T-helper 2 cell treated with Interferon-gamma antibody and Interleukin-4, amounts not matched to agents 100 ng/mL and 5 ng/mL, for 36 hours (primary cell): ENCODE results near the gene SEPSECS. TPM values are rescaled to one million over a fixed set of nuclear protein-coding genes. Genes with fewer than 3 reads are reported as not detected.

Experiments
- intact Hi-C: fragments of 100-400 bp; cut with micrococcal nuclease; formaldehyde crosslinking; loops from one replicate; pipeline ENCODE4 v1.15.1; 2023
- total RNA-seq: library from RNA; stranded (reverse); gene quantifications from 2 replicates; pipeline ENCODE4 v1.2.3, GENCODE V29; 2022

Gene SEPSECS
- total RNA-seq, 1 donor from 2014 or later: 12.0 TPM

- intact Hi-C loops: loop anchor here (1.0 kb wide), 1 partner anchor 14 kb away; no protein-coding TSS in a partner anchor
Observed at GRCh38 chr4:25158817-25159216, 1.4 kb downstream of the SEPSECS start.

DNA sequence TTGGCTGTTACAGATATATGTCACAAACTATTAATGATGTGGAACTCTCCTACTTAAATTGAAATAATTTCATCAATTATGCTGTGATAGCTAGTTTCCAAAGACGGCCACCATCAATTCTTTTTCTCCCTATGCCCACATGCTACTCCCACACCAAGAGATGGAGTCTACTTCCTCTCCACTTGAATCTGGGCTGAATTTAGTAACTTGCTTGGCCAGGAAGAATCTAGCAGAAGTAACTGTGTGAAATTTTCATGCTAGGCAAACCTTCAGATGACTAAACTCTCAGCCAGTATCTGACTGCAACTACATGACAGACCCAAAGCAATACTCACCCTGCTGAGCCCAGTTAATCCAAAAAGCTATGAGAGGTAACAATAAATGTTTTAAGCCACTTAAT is 3.2 kb downstream of the SEPSECS start:
- intact Hi-C loops: no loop called here

- intact Hi-C loops: no loop called here
Observed at GRCh38 chr4:25155947-25156346, 4.3 kb downstream of the SEPSECS start.

DNA sequence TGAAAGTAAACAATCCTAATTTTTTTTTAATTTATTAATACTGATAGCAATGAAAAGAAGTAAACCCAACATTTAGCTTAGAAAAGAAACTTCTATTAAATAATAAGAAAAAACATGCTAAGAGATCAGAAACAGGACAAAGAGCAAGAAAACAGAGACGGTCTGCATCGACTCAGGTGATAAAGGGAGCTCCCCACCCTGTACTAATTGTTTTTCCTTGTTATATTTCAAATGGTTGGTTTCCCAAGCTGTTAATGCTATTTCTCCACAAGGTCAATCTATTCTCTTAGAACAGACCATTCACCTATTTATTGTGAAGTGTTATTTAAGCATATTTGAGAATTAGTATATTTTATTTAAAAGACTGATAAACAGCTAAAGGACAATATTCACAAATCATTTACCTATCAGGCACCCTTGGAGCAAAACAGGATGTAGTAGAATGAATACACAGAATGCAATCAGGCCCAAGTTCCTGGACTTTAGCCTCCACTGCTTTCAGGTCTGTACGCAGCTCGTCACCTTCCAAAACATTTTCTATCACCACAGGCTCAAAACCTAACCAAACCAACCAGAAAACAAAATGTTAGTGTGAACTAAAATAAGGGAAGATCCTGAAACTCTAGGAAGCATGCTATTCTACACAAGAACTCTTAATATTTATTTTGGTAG is 5.5 kb downstream of the SEPSECS start:
- intact Hi-C loops: no loop called here

GRCh38 chr4:25146076-25146475 is 14.2 kb downstream of the SEPSECS start:
- intact Hi-C loops: no loop called here

GRCh38 chr4:25144870-25145481 is 15.3 kb downstream of the SEPSECS start:
- intact Hi-C loops: loop anchor here (1.0 kb wide), 2 partner anchors 14 to 165 kb away; no protein-coding TSS in a partner anchor

DNA sequence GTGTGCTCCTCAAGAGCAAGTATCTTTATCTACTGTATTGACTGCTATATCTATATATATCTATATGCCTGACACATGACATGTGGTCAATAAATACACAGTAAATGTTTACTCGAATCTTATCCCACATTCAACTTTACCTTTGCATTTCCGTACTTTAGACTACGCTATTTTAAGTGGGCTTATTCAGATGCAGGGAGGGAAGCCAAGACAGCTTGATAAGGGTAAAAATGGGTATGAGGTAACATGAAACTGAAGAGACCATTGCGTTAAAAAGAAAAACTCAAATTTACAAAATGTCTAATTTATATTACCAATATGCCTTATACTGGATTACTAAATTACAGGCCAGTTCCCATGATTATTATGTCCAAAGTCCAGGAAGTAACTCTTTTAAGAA is 17.8 kb downstream of the SEPSECS start:
- intact Hi-C loops: no loop called here

DNA sequence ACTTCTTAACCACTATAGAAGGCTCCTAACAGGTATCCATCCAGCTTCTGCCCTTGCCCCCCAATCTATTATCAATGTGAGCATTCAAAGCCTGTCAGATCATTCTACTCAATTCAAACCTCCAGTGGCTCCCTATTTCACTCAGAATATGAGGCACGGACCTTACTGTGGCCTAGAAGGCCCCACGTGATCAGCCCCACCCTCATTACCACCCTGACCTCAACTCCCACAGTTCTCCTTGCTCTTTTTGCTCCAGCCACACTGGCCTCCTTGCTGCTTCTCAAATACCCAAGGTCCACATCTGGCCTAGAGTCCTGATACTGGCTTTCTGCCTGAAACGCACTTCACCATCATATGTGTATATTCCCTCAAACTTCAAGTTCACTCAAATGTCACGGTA is 18.7 kb downstream of the SEPSECS start:
- intact Hi-C loops: no loop called here

GRCh38 chr4:25133132-25133531 is 27.1 kb downstream of the SEPSECS start:
- intact Hi-C loops: no loop called here

DNA sequence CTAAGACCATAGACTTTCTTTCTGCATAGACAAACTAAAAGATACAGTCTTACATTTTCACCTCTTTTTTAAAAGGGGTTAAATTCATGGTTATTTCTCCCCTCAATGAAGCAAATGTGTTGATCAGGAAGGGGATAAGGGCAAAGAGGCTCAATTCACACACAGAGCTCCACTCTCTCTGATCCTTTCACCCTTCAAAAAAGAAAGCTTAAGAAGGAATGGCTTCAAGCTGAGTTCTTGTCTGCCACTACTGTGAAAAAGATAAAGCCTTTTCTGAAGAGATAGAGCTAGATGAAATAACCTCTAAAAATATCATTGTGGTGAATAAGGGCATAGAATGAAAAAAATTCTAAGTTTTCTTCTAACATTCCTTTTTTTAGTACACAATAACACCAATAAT is 28.3 kb downstream of the SEPSECS start:
- intact Hi-C loops: no loop called here

DNA sequence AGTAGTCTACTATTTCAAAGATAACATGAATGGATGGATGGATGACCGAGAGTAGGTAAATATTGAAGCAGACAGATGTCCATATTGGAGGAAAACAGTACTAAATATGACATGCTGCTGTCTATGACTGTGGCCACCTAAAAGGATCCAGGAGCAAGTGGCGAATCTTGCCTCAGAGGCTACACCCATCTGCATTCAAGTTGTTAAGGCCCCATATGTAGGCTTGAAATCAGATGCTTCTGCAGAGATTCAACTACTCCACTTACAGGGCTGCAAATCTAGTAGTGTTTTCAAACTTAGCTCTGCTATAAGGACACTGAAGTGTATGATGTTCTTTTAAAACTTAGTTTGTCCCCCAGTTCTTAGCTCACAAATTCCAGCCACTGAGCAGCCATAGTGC is 28.9 kb downstream of the SEPSECS start:
- intact Hi-C loops: no loop called here

GRCh38 chr4:25129917-25130316 is 30.3 kb downstream of the SEPSECS start:
- intact Hi-C loops: no loop called here

DNA sequence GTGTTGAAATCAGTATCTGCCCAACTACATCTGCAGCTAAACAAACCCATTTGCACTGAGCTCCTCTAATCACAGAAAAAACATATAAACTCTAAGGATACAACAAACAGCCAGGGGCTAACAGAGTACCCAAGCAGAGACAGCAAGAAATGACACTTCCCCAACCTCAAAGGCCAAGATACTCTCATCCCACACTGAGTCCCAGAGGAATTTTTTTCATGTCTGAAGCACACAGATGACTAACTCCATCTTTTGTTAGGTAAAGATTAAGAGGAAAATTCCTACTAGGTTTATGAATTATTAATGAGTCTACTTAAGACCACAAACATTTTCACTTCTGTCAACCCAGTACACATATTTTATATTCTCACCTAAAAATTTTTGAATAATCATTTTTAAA is 31.6 kb downstream of the SEPSECS start:
- intact Hi-C loops: no loop called here

- intact Hi-C loops: no loop called here
Observed at GRCh38 chr4:25123236-25123635, 37.0 kb downstream of the SEPSECS start.

- intact Hi-C loops: no loop called here
Observed at GRCh38 chr4:25120146-25120940, 39.9 kb downstream of the SEPSECS start.

DNA sequence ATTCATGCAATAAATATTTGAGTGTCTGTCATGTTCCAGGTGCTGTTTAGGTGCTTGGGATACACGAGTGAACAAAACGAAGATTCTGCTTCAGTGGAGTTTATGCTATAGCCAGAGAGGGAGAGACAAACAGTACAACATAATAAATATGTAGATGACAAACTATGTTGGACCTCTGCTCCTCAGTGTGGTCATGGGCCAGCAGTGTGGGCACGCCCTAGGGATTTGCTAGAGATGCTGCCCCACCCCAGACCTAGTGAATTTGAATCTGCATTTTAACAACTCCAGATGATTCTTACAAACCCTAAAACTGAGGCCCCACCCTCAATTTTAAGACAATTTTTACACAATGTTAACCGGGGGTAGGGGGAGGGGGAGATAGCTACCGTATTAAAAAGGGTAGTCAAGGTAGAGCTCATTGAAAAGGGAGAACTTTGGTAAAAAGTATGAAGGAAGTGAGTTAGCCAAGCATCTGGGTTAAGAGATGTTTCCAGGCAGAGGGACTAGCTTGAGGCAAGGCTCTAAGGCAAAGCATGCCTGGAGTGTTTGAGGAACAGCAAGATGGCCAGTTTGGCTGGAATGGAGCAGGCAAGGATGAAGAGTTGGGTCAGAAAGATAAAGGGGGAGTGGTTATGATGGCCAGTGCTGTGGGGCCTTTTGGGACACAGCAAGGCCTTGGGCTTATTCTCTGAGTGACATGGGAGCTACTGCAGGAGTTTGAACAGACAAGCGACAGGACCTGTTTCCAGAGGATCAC is 42.4 kb downstream of the SEPSECS start:
- intact Hi-C loops: no loop called here

DNA sequence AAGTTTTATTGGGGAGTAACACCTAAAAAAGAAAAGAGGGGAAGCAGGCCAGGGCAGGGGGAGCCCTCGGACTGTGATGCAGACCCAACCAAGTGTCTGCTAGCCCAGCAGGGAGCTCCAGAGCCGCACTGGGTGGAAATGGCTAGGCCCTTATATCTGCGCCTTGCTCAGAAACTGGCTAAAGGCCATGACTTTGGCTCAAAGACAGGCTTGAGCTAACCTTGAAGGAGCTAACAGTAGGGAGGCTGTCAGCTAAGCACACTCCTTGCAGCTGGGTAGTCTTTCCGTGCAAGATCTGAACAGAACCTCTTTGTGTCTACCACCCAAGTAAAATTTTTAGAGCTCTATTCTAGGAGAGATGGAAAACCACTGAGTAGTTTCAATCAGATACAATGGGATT is 43.0 kb downstream of the SEPSECS start:
- intact Hi-C loops: no loop called here

- intact Hi-C loops: no loop called here
Observed at GRCh38 chr4:25113915-25114904, 46.0 kb downstream of the SEPSECS start.

DNA sequence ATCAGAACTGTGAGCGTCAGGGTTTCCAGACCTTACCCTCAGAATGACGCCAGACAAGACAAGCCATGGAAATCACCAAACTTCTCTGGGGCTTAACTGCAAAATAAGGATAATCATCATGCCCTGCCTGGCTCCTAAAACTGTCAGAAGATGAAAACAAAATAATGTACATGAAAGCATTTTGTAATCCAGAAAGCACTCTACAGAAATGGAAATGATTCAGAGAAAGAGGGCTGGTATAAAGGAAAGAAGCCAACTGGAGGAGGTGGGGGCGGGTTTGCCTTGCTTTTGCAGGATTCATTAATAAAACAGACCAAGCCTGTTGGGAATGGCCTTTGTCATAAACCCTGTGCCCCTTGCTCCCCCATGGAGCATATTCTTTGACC is 47.3 kb downstream of the SEPSECS start:
- intact Hi-C loops: no loop called here

GRCh38 chr4:25112366-25112994 is 47.8 kb downstream of the SEPSECS start:
- intact Hi-C loops: no loop called here
